ENCODE measurements around the gene CEP41. TPM values are rescaled to one million over a fixed set of nuclear protein-coding genes. Genes with fewer than 3 reads are reported as not detected.
A peak's percentile ranks its signal among the peaks of the same experiment; 100 is the strongest.

The CEP41 gene
- total RNA-seq, 3 donors from 2014 or later, result 5.9 to 8.9 (median 7.0) TPM

- Histone ChIP-seq H3K4me3 (no peak overlapping the region), H3K27me3 (no peaks in the 10 kb centered on the region), H3K27ac (no peak overlapping the region), H3K4me1 (peaks cover 0 to under 1% of the 10 kb centered on the region in 2 donors), H3K36me3 (no peaks in the 10 kb centered on the region), H3K9me3 (no peaks in the 10 kb centered on the region)
- intact Hi-C loops (cut with DNase I; ENCODE audit: low total_unique reads), result no loop called here
- no peak for TF ChIP-seq POLR2A (IDR thresholded peaks at IDR 0.05)
- no peak for TF ChIP-seq POLR2AphosphoS5 (IDR thresholded peaks at IDR 0.05)
- TF ChIP-seq CTCF (IDR thresholded peaks at IDR 0.05), result no peak
- DNase-seq (ENCODE audit: low spot score in 2 of 2), result no peak
Observed at GRCh38 chr7:130426564-130426963, 14.3 kb downstream of the CEP41 start.

GRCh38 chr7:130425796-130426195, 15.0 kb downstream of the CEP41 start:
- no peaks in the 10 kb centered on the region for H3K27me3 ChIP-seq
- H3K4me1 ChIP-seq, result peaks cover 0 to 7% of the 10 kb centered on the region in 2 donors
- H3K36me3 ChIP-seq, result no peaks in the 10 kb centered on the region
- no peak for DNase-seq (ENCODE audit: low spot score in 2 of 2)
- intact Hi-C loops (cut with DNase I; ENCODE audit: low total_unique reads), result no loop called here
- no peaks in the 10 kb centered on the region for H3K9me3 ChIP-seq
- TF ChIP-seq CTCF (IDR thresholded peaks at IDR 0.05) (no peak), POLR2A (IDR thresholded peaks at IDR 0.05) (no peak), POLR2AphosphoS5 (IDR thresholded peaks at IDR 0.05) (no peak)
- H3K4me3 ChIP-seq, result no peak overlapping the region
- H3K27ac ChIP-seq, result no peak overlapping the region

- H3K27me3 ChIP-seq, result no peaks in the 10 kb centered on the region
- no peak for DNase-seq (ENCODE audit: low spot score in 2 of 2)
- no peak overlapping the region for H3K27ac ChIP-seq
- peaks cover 0 to 7% of the 10 kb centered on the region in 2 donors for H3K4me1 ChIP-seq
- intact Hi-C loops (cut with DNase I; ENCODE audit: low total_unique reads), result no loop called here
- H3K4me3 ChIP-seq, result no peak overlapping the region
- no peaks in the 10 kb centered on the region for H3K36me3 ChIP-seq
- TF ChIP-seq POLR2AphosphoS5 (IDR thresholded peaks at IDR 0.05) (no peak), POLR2A (IDR thresholded peaks at IDR 0.05) (no peak), CTCF (IDR thresholded peaks at IDR 0.05) (no peak)
- no peaks in the 10 kb centered on the region for H3K9me3 ChIP-seq
Observed at GRCh38 chr7:130423501-130424037, 17.2 kb downstream of the CEP41 start.

GRCh38 chr7:130421684-130422083, 19.1 kb downstream of the CEP41 start:
- Histone ChIP-seq H3K9me3 (no peaks in the 10 kb centered on the region), H3K4me3 (no peak overlapping the region), H3K36me3 (no peaks in the 10 kb centered on the region), H3K27me3 (no peaks in the 10 kb centered on the region), H3K4me1 (peaks cover 0 to 7% of the 10 kb centered on the region in 2 donors), H3K27ac (peak overlapping the region in 1 of 2 donors; percentile 4)
- intact Hi-C loops (cut with DNase I; ENCODE audit: low total_unique reads), result no loop called here
- no peak for DNase-seq (ENCODE audit: low spot score in 2 of 2)
- TF ChIP-seq POLR2A (IDR thresholded peaks at IDR 0.05) (no peak), POLR2AphosphoS5 (IDR thresholded peaks at IDR 0.05) (no peak), CTCF (IDR thresholded peaks at IDR 0.05) (no peak)

- Histone ChIP-seq H3K27me3 (no peaks in the 10 kb centered on the region), H3K36me3 (no peaks in the 10 kb centered on the region), H3K27ac (peak overlapping the region in 1 of 2 donors; percentile 4), H3K9me3 (no peaks in the 10 kb centered on the region), H3K4me3 (no peak overlapping the region), H3K4me1 (peaks cover 0 to 7% of the 10 kb centered on the region in 2 donors)
- intact Hi-C loops (cut with DNase I; ENCODE audit: low total_unique reads), result no loop called here
- no peak for DNase-seq (ENCODE audit: low spot score in 2 of 2)
- no peak for TF ChIP-seq POLR2A (IDR thresholded peaks at IDR 0.05)
- no peak for TF ChIP-seq POLR2AphosphoS5 (IDR thresholded peaks at IDR 0.05)
- no peak for TF ChIP-seq CTCF (IDR thresholded peaks at IDR 0.05)
Observed at GRCh38 chr7:130420943-130421578, 19.8 kb downstream of the CEP41 start.
